Thyroid gland (tissue), 4 donors: Measurements from ENCODE around the gene SYAP1. TPM values are rescaled to one million over a fixed set of nuclear protein-coding genes. Genes with fewer than 3 reads are reported as not detected.

Experiments used
- DNase-seq, 2 donors: peaks; one replicate each; pipeline ENCODE4 v3.0.0-alpha.2; 2019
- H3K27ac ChIP-seq, 3 donors: fragments of 200-600 bp; sonication (generic); 1 replicate in 2 of 3; 2 replicates in 1 of 3; pipeline ENCODE4 v1.5.1; 2016 to 2019; ENCODE audit warnings: mild to moderate bottlenecking in 1 of 3, moderate library complexity in 1 of 3
- H3K27me3 ChIP-seq: fragments of 200-600 bp; sonication (generic); one replicate; pipeline ENCODE4 v1.5.1; 2019
- H3K36me3 ChIP-seq, 2 donors: fragments of 200-600 bp; sonication (generic); one replicate each; pipeline ENCODE4 v1.5.1; 2016 to 2019
- H3K4me1 ChIP-seq, 2 donors: fragments of 200-600 bp; sonication (generic); one replicate each; pipeline ENCODE4 v1.5.1; 2017 to 2019
- H3K4me3 ChIP-seq, 3 donors: fragments of 200-600 bp; sonication (generic); replicated peaks in 1 of 3; 1 replicate in 2 of 3; 2 replicates in 1 of 3; pipeline ENCODE4 v1.5.1; 2016; ENCODE audit warnings: mild to moderate bottlenecking in 1 of 3
- H3K9me3 ChIP-seq: fragments of 200-600 bp; sonication (generic); one replicate; pipeline ENCODE4 v1.5.1; 2017
- CTCF ChIP-seq, 6 experiments: fragments of 200-600 bp in 3 of 6; fragments of 450-650 bp in 3 of 6; sonication (generic) in 3 of 6; IDR thresholded peaks; one replicate each; pipeline ENCODE4 v1.5.1; 2016 to 2019; ENCODE audit warnings: antibody characterized with exemption in 6 of 6, mild to moderate bottlenecking in 2 of 6, inconsistent platforms in 1 of 6, moderate library complexity in 1 of 6
- POLR2A ChIP-seq, 2 donors: fragments of 450-650 bp; IDR thresholded peaks; one replicate each; pipeline ENCODE4 v1.6.1; 2017; ENCODE audit warnings: antibody characterized with exemption in 2 of 2, mild to moderate bottlenecking in 2 of 2, moderate library complexity in 1 of 2
- WGBS, 2 donors: methylation state at CpG; one replicate each; pipeline ENCODE4 v1.1.5; 2017; 5-methylcytosine and 5-hydroxymethylcytosine counted together
- intact Hi-C: fragments of 100-400 bp; cut with DNase I; formaldehyde crosslinking; loops from one replicate; pipeline ENCODE4 v1.15.1; 2023
- total RNA-seq, 4 donors: library from RNA; depleted of rRNA; stranded (reverse); fragments of >200 nt; gene quantifications; one replicate each; pipeline ENCODE4 v1.2.3, GENCODE V29; 2016

SYAP1 gene
- total RNA-seq, 4 donors from 2014 or later = 24.7 to 34.2 (median 31.0) TPM

- DNase-seq = no peak
- no peaks in the 10 kb centered on the region for H3K27me3 ChIP-seq
- WGBS, 2 donors = 62 to 65% methylated on average over 3 to 6 of the region's 6 CpGs
- no peaks in the 10 kb centered on the region for H3K4me1 ChIP-seq
- H3K27ac ChIP-seq = no peak overlapping the region
- H3K36me3 ChIP-seq = peaks cover 28 to 50% of the 10 kb centered on the region in 2 donors
- intact Hi-C loops = no loop called here
- TF ChIP-seq CTCF (IDR thresholded peaks at IDR 0.05) (no peak), POLR2A (IDR thresholded peaks at IDR 0.05) (no peak)
- no peak overlapping the region for H3K4me3 ChIP-seq
- no peaks in the 10 kb centered on the region for H3K9me3 ChIP-seq
Observed at GRCh38 chrX:16739574-16739973, 20.2 kb downstream of the SYAP1 start.

GRCh38 chrX:16743604-16744325 is 24.4 kb downstream of the SYAP1 start:
- Histone ChIP-seq H3K27me3 (no peaks in the 10 kb centered on the region), H3K9me3 (no peaks in the 10 kb centered on the region), H3K27ac (no peak overlapping the region), H3K4me3 (no peak overlapping the region), H3K4me1 (no peaks in the 10 kb centered on the region), H3K36me3 (peaks cover 21 to 55% of the 10 kb centered on the region in 2 donors)
- 97 to 98% methylated on average over 11 to 12 of the region's 12 CpGs for WGBS, 2 donors
- no peak for DNase-seq
- intact Hi-C loops = no loop called here
- TF ChIP-seq POLR2A (IDR thresholded peaks at IDR 0.05) (no peak), CTCF (IDR thresholded peaks at IDR 0.05) (no peak)

- Histone ChIP-seq H3K4me1 (no peaks in the 10 kb centered on the region), H3K36me3 (peaks cover 21 to 52% of the 10 kb centered on the region in 2 donors), H3K9me3 (no peaks in the 10 kb centered on the region), H3K27me3 (no peaks in the 10 kb centered on the region), H3K27ac (no peak overlapping the region), H3K4me3 (no peak overlapping the region)
- WGBS, 2 donors = 87% methylated on average over 2 of the region's 5 CpGs; no CpG with 5 or more reads in 1 of the 2 donors
- DNase-seq = no peak
- intact Hi-C loops = no loop called here
- TF ChIP-seq CTCF (IDR thresholded peaks at IDR 0.05) (no peak), POLR2A (IDR thresholded peaks at IDR 0.05) (no peak)
Observed at GRCh38 chrX:16745102-16745501, 25.7 kb downstream of the SYAP1 start.

- TF ChIP-seq CTCF (IDR thresholded peaks at IDR 0.05) (no peak), POLR2A (IDR thresholded peaks at IDR 0.05) (no peak)
- intact Hi-C loops = no loop called here
- 82 to 83% methylated on average over 5 of the region's 5 CpGs for WGBS, 2 donors
- DNase-seq = no peak
- H3K36me3 ChIP-seq = peaks cover 21 to 52% of the 10 kb centered on the region in 2 donors
- no peaks in the 10 kb centered on the region for H3K27me3 ChIP-seq
- H3K4me3 ChIP-seq = no peak overlapping the region
- H3K9me3 ChIP-seq = no peaks in the 10 kb centered on the region
- no peak overlapping the region for H3K27ac ChIP-seq
- H3K4me1 ChIP-seq = no peaks in the 10 kb centered on the region
Observed at GRCh38 chrX:16745659-16746058, 26.2 kb downstream of the SYAP1 start.

GRCh38 chrX:16748425-16748824 is 29.0 kb downstream of the SYAP1 start:
- intact Hi-C loops = no loop called here
- TF ChIP-seq CTCF (IDR thresholded peaks at IDR 0.05) = no peak
- no peak for TF ChIP-seq POLR2A (IDR thresholded peaks at IDR 0.05)
- no peak for DNase-seq
- Histone ChIP-seq H3K4me1 (no peaks in the 10 kb centered on the region), H3K27me3 (no peaks in the 10 kb centered on the region), H3K9me3 (no peaks in the 10 kb centered on the region), H3K36me3 (peaks cover 21 to 33% of the 10 kb centered on the region in 2 donors), H3K4me3 (no peak overlapping the region), H3K27ac (no peak overlapping the region)
- 92 to 96% methylated on average over 4 to 5 of the region's 5 CpGs for WGBS, 2 donors
